Activated CD4-positive, alpha-beta T cell treated with anti-CD3 and anti-CD28 coated beads, Interleukin-2, amount 50 U/mL, for 1 hour (primary cell): ENCODE data around the gene DPPA4.

Source experiments
- DNase-seq: peaks from one replicate; pipeline ENCODE4 v3.0.0-alpha.2; 2020

DPPA4 gene

DNA sequence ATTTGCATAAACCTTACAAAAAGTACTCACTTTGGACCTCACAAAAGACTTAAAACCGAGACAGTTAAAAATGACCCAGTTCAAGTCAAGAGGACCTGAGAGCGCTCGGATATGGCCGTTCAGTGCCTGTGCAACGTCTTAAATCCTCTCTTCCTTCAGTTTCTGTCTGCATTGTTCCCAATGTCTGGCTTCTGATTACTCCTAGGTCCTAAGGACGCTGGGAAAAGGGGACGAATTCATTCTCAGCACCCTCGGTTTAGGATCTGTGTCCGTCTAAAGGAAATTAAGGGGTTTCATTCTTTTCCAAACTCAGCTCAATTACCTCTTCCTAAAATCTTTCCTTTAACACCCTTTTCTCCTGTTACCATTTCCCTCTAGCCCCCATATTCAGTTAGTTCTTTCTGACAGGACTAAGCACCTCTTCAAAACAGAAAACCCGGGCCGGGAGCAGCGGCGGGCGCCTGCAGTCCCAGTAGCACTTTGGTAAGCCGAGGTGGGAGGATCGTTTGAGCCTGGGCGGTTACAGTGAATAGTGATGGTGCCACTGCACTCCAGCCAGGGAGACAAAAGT, 970 bp downstream of the DPPA4 start:
- no peak for DNase-seq

- no peak for DNase-seq
These were observed 2.8 kb downstream of the DPPA4 start for GRCh38 chr3:109334572-109334971.

DNA sequence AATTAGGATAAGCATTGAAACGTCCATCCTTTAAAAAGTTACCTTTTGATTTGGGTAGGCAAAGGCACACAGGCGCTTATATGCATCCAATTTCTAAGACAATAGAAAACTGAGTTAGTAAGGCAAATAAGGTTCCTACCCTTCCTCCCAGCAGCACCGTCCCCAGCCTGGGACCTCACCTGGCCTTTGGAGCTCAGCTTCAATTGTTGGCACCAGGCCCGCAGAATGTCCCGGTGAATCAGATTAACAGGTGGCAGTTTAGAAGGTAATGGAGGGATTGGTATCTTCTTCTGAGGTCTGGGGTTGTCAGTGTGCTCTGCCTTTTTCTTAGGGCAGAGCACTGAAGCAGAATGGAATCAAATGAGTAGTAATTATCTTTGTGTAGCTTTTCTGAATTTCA, 5.7 kb downstream of the DPPA4 start:
- DNase-seq = no peak

DNA sequence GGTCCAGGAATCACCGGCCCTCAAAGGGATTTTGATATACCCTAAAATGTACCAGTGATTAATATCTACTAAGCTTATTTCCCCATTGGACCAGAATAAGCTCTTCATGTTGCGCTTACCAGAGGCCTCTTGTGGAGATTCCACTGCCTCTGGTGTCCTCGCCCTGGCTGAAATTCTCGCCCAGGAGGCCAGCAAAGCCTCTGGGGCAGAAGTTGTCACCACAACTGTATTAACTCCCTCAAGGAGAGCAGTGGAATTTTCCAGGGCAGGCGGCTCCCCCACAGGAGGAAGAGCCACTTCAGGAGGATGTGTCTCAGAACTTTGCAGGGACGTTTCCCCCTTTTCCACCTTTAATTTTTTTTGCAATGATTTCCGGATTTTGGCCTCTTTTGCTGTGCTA, 6.9 kb downstream of the DPPA4 start:
- no peak for DNase-seq

DNA sequence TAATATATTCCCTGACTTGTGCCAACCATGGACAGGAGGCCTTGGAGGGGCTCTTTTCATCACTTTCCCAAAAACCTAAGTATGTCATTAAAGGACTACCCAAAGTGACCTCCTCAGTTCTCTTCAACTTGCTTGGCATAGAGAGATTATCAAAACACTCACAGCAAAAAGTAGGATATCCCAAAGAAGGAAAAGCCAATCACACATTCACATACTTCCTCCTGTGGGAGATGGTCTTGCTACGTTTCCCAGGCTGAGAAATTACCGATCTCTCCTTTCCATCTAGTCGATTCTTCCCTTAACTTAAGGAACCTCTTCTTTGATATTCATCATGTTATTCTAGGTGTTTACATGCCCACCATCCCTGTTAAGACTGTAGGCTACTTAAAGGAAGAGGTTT, 9.1 kb downstream of the DPPA4 start:
- DNase-seq = no peak

- DNase-seq = no peak
These were observed 11.7 kb downstream of the DPPA4 start for GRCh38 chr3:109325657-109326056.

DNA sequence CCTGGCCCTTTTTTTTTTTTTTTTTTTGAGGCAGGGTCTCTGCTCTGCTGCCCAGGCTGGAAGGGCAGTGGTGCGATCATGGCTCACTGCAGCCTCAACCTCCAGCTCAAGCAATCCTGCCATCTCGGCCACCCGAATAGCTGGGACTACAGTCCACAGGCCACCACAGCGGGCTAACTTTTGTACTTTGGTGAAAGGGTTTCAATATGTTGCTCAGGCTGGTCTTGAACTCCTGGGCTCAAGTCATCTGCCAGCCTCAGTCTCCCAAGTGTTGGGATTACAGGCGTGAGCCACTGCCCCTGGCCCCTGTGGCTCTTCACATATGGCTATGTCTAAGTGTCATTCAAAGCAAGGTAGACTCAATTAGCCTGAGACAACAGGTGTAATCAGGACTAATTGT, 12.2 kb downstream of the DPPA4 start:
- DNase-seq = no peak

- no peak for DNase-seq
These were observed 21.1 kb downstream of the DPPA4 start, which contains the start of gene DPPA2 for GRCh38 chr3:109316162-109316730. Gene DPPA2 (minus strand): TSS chr3:109316517. CDS start chr3:109314542, 1,975 bp downstream.

DNA sequence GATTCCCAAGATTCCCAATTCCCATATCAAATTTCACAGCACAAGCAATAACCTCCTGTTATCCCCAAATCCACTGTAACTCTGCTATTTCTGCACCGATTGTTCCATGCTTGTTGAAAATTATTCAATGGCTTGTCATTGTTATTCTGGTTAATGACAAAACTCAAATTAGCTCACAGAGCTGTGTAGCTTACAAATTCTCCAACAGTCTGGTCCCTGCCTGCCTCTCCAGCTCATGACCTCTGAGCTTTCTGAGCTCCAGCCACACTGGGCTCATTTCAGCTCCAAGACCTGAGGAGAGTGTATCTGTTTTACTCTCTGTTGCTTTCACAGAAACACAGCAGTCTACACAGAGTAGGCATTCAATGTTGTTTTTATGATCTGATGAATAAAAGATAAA, 24.3 kb downstream of the DPPA4 start:
- DNase-seq = no peak

DNA sequence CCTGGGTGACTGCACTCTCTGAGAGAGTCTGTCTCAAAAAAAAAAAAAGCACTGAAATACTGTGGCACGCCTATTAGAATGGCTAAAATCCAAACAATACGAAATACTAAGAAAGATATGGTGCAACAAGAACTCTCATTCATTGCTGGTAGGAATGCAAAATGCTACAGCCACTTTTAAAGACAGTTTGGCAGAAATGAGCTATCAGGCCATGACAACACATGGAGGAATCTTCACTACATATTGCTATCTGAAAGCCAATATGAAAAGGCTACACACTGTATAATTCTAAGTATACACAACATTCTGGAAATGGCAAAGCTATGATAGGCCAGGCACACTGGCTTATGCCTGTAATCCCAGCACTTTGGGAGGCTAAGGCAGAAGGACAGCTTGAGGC, 39.9 kb downstream of the DPPA4 start:
- DNase-seq = no peak

GRCh38 chr3:109284071-109284470, 53.3 kb downstream of the DPPA4 start:
- DNase-seq = no peak

GRCh38 chr3:109278546-109278945, 58.8 kb downstream of the DPPA4 start:
- no peak for DNase-seq

GRCh38 chr3:109278141-109278540, 59.2 kb downstream of the DPPA4 start:
- DNase-seq = no peak
